DMS114 treated with DMSO at 0.1 percent for 48 hours (cell line): Measurements from ENCODE around the gene POLR2C.
A peak's percentile ranks its signal among the peaks of the same experiment; 100 is the strongest.

Source experiments
- DNase-seq: peaks from one replicate; lab custom pipeline; 2025; ENCODE audit not compliant: unreplicated experiment; lab: John Stamatoyannopoulos, UW

Gene POLR2C

DNA sequence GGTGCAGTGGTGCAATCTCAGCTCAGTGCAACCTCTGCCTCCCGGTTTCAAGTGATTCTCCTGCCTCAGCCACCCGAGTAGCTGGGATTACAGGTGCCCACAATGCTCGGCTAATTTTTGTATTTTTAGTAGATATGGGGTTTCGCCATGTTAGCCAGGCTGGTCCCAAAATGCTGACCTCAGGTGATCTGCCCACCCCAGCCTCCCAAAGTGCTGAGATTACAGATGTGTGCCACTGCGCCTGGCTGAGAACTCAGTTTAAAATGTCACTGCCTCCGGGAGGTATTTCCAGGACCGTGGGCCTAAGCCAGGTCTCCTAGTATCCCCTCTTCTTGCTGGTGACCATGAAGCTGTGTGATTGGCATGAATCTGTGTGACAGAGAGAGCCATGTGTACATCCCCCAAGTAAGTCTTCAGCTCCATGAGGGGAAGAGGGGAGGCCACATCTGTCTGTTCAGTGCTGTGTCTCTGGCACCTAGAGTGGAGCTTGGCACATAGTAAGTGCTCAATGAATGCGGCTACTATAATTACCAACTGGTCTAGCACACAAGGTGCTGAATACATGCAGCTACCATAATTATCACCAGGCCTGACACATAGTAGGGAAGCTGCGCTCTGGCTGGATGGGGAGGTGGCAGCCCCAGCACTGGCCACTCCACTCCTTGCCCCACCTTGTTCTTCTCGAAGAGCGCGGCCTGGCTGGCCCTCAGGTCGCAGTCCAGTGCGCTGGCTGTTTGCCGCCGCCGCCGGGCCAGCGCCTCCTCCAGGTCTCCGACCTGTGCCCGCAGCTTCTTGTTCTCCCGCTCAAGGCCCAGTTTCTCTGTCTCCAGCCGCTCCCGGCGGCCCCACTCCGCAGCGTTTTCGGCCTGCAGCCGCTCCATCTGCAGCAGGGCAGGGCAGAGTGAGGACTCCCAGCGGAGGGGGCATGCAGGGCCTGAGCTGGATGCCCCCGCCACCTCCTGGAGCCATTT is 55.2 kb downstream of the POLR2C start:
- DNase-seq, result no peak

DNA sequence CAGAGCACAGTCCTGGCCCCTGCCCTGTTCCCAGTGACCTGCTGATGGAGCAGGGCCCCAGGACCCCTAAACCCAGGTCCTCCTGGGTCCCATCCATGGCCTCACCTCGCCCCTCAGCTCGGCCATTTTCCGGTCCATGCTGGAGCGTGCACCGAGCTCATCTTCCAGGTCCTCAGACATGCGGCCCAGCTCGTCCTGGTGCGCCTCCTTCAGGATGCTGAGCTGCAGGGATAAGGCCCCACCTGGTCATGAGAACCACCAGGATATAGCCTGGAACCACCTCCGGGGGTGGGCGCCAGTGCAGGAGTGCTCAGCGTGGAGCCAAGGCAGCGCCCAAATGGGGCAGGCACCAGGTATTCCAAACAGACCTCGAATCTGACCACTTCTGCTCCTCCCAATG is 56.0 kb downstream of the POLR2C start:
- DNase-seq, result no peak

DNA sequence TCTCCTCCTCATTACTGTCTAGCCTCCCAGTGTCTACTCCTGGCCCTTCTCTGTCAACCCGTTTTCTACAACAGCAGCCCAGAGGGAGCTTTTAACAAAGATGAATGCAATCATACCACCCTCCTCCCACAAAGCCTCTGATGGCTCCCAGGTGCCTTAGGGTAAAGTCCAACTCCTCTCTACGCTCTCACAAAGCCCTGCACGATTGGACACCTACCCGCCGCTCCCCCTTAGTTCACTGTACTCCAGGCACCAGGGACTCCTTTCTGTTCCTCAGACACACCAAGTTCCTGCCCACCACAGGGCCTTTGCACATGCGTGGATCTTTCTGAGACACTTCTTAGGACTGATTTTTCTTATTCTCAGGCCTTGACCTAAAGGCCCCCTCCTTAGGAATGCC is 56.4 kb downstream of the POLR2C start:
- no peak for DNase-seq

DNA sequence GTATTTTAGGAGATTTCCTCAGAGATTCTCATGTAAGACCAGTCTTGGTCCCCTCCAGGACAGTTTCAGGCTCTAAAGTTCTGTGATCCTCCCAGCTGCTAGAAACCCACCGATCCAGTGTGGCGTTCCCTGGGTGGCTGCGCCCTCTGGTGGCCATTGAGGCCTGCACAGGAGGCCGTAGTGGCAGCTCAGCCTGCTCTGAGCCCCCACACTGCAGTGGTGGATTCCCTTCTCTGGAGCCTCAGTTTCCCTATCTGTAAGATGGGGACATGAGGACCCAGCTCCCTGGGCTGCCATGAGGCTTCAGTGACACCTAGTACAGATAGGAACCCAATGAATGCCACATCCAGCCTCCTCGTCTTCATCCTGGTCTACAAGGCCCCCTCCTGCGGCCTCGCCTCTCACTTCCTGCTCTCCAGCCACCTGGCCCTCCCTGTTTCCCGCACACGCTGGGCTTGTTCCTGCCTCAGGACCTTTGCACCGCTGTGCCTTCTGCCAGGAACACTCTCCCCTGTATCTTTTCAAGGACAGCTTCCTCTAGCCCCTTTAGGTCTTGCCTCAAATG is 57.4 kb downstream of the POLR2C start:
- DNase-seq, result peak; percentile 63
